Endometrial microvascular endothelial cells (primary cell): ENCODE results near the gene TBC1D3I. TPM values are rescaled to one million over a fixed set of nuclear protein-coding genes. Genes with fewer than 3 reads are reported as not detected.
"Not testable (repeated sequence)": the region's sequence is repeated elsewhere in the genome, so short reads cannot be mapped to it uniquely, and the experiment has no call there.

Source experiments
- in situ Hi-C: cut with HindIII; loops from 2 replicates; pipeline ENCODE4 v1.10.0; 2017; ENCODE audit warnings: low sequenced_read_pairs, low pct_unique_long_range_greater_than_20kb; ENCODE audit errors: inconsistent ontology term
- total RNA-seq: library from RNA; depleted of rRNA; stranded (reverse); fragments of >200 nt; gene quantifications from one replicate; pipeline ENCODE4 v1.2.3, GENCODE V29; 2015; ENCODE audit errors: inconsistent ontology term

TBC1D3I gene
- total RNA-seq, 1 donor from 2014 or later: not detected

GRCh38 chr17:36209575-36209974 is 54.8 kb downstream of the TBC1D3I start:
- in situ Hi-C loops: no loop called here

DNA sequence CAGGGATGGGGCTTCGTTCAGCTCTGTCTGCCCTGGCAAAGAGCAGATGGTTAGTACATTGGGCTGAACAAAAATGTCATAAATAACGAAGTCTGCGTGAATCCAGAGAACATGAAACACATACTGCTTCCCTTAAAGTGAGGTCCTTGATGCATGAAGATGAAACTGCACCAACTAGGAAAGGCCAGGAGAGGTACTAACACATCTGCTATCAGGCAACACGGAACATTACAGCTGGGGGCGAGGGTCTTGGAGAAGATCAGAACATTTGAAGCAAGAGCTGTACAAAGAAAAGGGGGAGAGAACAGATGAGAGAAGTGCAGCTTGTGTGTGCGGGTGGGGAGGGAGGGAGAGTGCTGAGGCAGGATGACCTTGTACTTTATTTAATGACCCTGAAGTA is 57.0 kb downstream of the TBC1D3I start:
- in situ Hi-C loops: not testable (repeated sequence)

- in situ Hi-C loops: not testable (repeated sequence)
Measured at GRCh38 chr17:36206486-36206821, 57.9 kb downstream of the TBC1D3I start.

DNA sequence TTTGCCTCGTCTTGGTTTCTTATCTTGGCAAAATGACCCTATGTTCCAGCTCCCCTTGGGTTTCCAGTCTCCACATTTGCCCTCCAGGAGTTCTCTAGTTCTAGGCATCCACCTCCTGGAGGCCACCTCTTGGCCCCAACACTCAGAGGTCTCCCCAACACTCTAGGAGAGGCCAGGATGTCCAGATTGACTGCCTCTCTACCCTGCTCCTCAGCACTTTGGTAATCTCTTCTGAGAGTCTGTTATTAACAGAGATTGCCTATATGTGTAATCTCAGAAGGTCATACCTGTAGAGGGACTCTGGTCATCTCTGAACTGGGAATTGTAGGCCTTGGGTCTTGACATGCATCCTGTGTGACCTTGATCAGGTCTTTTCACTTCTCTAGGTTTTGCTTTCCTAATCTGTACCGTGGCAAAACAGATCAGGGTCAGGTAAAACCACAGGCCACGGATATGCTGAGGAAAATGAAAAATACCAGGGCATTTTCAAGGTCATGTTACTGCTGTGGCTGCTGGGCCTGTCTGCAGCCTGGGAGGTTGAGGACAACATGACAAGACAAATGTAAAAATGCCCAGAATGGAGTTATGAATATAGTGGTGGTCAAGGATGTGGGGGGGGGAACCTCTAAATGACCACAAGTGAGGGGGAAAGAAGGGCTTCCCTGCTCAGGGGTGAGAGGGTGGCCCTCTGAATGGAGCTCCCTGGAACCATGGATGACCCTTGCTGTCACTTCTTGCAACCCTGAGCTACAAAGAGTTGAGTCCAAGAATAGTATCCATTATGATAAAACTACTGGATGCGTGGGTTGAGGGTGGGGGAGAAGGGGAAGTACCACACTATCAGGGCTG is 58.5 kb downstream of the TBC1D3I start:
- in situ Hi-C loops: no loop called here

GRCh38 chr17:36204724-36205500 is 59.5 kb downstream of the TBC1D3I start:
- in situ Hi-C loops: no loop called here

Other genes starting within 250 kb of the TBC1D3I start
- gene CCL23, start 246.6 kb downstream of the TBC1D3I start, total RNA-seq: not detected
- gene CCL18, start 200.3 kb downstream of the TBC1D3I start, total RNA-seq: not detected
- not detected for gene CCL3, start 174.4 kb downstream of the TBC1D3I start, total RNA-seq
- not detected for gene CCL4, start 160.7 kb downstream of the TBC1D3I start, total RNA-seq
- gene TBC1D3B, start 87.9 kb downstream of the TBC1D3I start, total RNA-seq: not detected
- gene CCL3L1, start 67.8 kb downstream of the TBC1D3I start, total RNA-seq: not detected
- gene CCL4L2, start 53.5 kb downstream of the TBC1D3I start, total RNA-seq: not detected
- not detected for gene TBC1D3G, start 59.3 kb upstream of the TBC1D3I start, total RNA-seq
- gene TBC1D3H, start 123.9 kb upstream of the TBC1D3I start, total RNA-seq: not detected
- 44.6 TPM for gene ZNHIT3, start 222.1 kb upstream of the TBC1D3I start, total RNA-seq